Measurements from ENCODE around the gene SORBS1.

DNA sequence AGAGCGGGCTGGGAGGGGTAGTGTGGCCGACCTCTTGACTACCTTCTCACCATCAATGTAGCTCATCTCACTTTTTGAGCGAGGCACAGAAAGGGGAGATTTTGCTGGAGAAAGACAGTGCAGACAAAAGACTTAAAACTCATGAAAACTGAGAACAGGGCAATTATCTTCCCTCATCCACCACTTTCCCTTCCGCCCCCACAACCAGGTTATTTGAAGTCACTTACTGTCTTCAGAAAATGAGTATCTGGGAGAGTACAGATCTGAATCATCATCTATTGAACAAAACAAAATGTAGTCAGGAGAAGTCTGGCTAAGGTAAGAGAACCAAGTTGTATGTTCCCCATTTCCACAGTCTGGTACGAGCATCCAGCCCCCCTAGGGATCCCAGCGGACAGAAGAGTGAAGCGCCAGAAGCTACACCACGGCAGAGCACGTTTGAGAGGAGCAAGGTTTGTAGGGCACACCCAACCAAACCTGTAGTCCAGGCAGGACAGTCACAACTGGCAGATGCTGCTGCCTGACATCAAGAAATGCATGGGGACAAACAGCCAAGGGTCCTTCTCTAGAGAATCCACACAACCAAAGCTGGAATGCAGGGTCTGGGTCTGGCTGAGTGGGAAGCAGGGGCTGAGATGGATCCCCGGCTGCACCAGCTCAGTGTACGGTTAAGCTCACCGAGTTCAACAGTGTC, 177.0 kb downstream of the SORBS1 start:
- TF ChIP-seq, protein P1, sequence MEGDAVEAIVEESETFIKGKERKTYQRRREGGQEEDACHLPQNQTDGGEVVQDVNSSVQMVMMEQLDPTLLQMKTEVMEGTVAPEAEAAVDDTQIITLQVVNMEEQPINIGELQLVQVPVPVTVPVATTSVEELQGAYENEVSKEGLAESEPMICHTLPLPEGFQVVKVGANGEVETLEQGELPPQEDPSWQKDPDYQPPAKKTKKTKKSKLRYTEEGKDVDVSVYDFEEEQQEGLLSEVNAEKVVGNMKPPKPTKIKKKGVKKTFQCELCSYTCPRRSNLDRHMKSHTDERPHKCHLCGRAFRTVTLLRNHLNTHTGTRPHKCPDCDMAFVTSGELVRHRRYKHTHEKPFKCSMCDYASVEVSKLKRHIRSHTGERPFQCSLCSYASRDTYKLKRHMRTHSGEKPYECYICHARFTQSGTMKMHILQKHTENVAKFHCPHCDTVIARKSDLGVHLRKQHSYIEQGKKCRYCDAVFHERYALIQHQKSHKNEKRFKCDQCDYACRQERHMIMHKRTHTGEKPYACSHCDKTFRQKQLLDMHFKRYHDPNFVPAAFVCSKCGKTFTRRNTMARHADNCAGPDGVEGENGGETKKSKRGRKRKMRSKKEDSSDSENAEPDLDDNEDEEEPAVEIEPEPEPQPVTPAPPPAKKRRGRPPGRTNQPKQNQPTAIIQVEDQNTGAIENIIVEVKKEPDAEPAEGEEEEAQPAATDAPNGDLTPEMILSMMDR (IDR thresholded peaks at IDR 0.05), result no peak
- no peak for TF ChIP-seq POLR2A (IDR thresholded peaks at IDR 0.05)
